Small intestine (tissue), 7 donors: ENCODE data around the gene STARD8. TPM values are rescaled to one million over a fixed set of nuclear protein-coding genes. Genes with fewer than 3 reads are reported as not detected.
"Not testable (repeated sequence)": the region's sequence is repeated elsewhere in the genome, so short reads cannot be mapped to it uniquely, and the experiment has no call there.

Experiments used
- DNase-seq, 2 donors: peaks; one replicate each; pipeline versions ENCODE4 v3.0.0 to v3.0.0-alpha.2; 2013
- FAIRE-seq: peaks from 2 replicates; lab custom pipeline; 2012; peaks lifted over from hg19 to GRCh38; lab: Jason Lieb, UNC
- H3K27ac ChIP-seq, 3 donors: one replicate each; pipeline ENCODE4 v1.5.1; 2013; ENCODE audit warnings: low read length in 2 of 3, mild to moderate bottlenecking in 2 of 3, control low read depth in 1 of 3, inconsistent platforms in 1 of 3, low read depth in 1 of 3, moderate library complexity in 1 of 3
- H3K27me3 ChIP-seq, 3 donors: one replicate each; pipeline ENCODE4 v1.6.1; 2013; ENCODE audit warnings: low read length in 3 of 3, inconsistent platforms in 1 of 3; ENCODE audit not compliant: control insufficient read depth in 3 of 3, insufficient read depth in 3 of 3
- H3K36me3 ChIP-seq, 3 donors: one replicate each; pipeline ENCODE4 v1.6.1; 2013; ENCODE audit warnings: low read length in 3 of 3, inconsistent platforms in 1 of 3, low read depth in 1 of 3, mild to moderate bottlenecking in 1 of 3, moderate library complexity in 1 of 3; ENCODE audit not compliant: control insufficient read depth in 3 of 3, insufficient read depth in 2 of 3
- H3K4me1 ChIP-seq, 3 donors: one replicate each; pipeline ENCODE4 v1.6.1; 2013; ENCODE audit warnings: low read length in 2 of 3, inconsistent platforms in 1 of 3, low read depth in 1 of 3, mild to moderate bottlenecking in 1 of 3, moderate library complexity in 1 of 3; ENCODE audit not compliant: control insufficient read depth in 3 of 3, insufficient read depth in 2 of 3
- H3K4me3 ChIP-seq, 3 donors: one replicate each; pipeline ENCODE4 v1.5.1; 2013; ENCODE audit warnings: low read length in 3 of 3, control low read depth in 1 of 3, inconsistent platforms in 1 of 3, low read depth in 1 of 3, mild to moderate bottlenecking in 1 of 3, moderate library complexity in 1 of 3
- H3K9me3 ChIP-seq, 2 donors: one replicate each; pipeline ENCODE4 v1.6.1; 2013; ENCODE audit warnings: low read depth in 1 of 2, low read length in 1 of 2; ENCODE audit not compliant: control insufficient read depth in 2 of 2, insufficient read depth in 1 of 2
- WGBS, 3 donors: extraction: QIAGEN DNeasy Blood & Tissue Kit; methylation state at CpG; one replicate each; pipeline ENCODE4 v1.1.7; 2013; 5-methylcytosine and 5-hydroxymethylcytosine counted together
- polyA plus RNA-seq, 4 donors: library from polyadenylated mRNA; stranded (reverse) in 3 of 4; unstranded in 1 of 4; fragments of 200-250 nt in 3 of 4; fragments of 120-200 nt in 1 of 4; gene quantifications; one replicate each; pipeline versions ENCODE4 v1.2.1 to v1.2.3, GENCODE V29; 2013
- donor health status: healthy with polysubstance abuse.
- donor health status: control.
- donor health status: control.
- donor health status: Bipolar disorder and iron deficiency.
- donor health status: healthy.

Gene STARD8
- polyA plus RNA-seq, 4 donors = 0.67 to 5.6 (median 1.5) TPM

DNA sequence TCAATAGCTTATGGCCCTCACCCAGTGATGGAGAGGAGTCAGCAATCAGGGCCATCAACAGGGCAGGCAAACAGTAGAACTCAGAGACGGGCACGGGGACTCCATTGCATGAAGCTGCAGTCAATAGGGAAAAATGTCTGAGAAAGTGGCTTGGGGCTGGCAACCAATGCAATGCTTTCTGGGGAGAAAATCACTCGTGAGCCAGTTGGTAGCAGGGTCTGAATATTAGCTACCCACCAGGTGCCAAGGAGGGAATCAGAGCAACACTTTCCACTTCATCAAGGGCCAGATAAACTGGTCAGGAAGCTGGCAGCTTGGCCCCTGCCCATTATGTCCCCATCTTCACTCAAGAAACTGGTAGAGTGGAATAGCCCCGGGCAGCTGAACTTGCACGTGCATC is 80.7 kb downstream of the STARD8 start:
- DNase-seq = no peak
- no peak for FAIRE-seq
- H3K9me3 ChIP-seq = no peaks in the 10 kb centered on the region
- H3K4me1 ChIP-seq = no peaks in the 10 kb centered on the region
- 79 to 90% (median 86%) methylated on average over 5 of the region's 5 CpGs for WGBS, 3 donors
- no peaks in the 10 kb centered on the region for H3K36me3 ChIP-seq
- H3K4me3 ChIP-seq = no peak overlapping the region
- H3K27me3 ChIP-seq = no peaks in the 10 kb centered on the region
- no peak overlapping the region for H3K27ac ChIP-seq

DNA sequence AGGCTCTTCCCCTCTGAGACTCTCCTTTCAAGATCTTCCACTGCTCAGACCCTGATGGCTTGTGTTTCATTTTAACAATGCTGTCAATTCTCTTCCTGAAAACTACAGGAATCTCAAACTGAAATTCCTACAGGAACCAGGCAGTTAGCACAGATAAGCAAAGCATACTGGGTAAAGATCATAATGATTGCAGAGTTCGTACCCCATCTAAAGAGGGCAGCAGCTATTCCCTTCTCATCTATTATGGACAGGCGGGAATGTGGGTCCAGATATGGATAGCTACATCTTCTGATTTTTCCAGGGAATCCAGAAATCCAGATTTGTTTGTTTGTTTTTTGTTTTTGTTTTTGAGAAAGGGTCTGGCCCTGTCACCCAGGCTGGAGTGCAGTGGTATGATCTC is 83.8 kb downstream of the STARD8 start:
- DNase-seq (no peak), FAIRE-seq (no peak)
- Histone ChIP-seq H3K4me1 (no peaks in the 10 kb centered on the region), H3K27me3 (no peaks in the 10 kb centered on the region), H3K4me3 (no peak overlapping the region), H3K36me3 (no peaks in the 10 kb centered on the region), H3K27ac (no peak overlapping the region), H3K9me3 (no peaks in the 10 kb centered on the region)
- WGBS, 3 donors = 26 to 60% (median 38%) methylated on average over 2 of the region's 2 CpGs

DNA sequence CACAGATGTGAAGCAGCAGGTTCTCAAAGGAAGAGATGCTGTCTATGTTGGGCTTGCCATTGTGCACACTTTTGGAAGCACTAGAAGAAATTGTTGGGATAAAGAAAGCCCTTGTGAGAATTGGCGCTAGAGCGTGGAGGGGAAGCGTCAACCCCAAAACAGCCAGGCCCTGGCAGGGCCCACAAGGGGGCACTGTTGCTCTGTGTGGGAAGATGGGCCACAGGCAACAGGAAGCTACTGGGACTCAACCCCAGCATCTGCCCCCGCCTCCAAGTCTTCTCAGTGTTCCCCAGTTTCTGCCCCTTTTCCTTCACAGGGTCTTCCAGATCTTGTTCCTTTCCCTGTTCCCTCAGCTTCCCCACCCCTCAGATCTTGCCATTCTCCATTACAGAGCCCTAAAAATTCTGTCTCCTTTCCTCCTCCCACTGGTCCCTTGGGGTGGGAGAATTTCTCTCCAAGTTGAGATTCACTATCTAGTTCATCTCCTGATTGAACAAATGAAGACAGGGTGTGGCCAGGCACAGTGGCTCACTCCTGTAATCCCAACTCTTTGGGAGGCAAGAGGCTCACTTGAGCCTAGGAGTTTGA is 85.5 kb downstream of the STARD8 start:
- Histone ChIP-seq H3K4me1 (no peaks in the 10 kb centered on the region), H3K4me3 (no peak overlapping the region), H3K27ac (no peak overlapping the region), H3K9me3 (no peaks in the 10 kb centered on the region), H3K27me3 (no peaks in the 10 kb centered on the region), H3K36me3 (no peaks in the 10 kb centered on the region)
- FAIRE-seq (no peak), DNase-seq (peak; percentile 45 to 52)
- WGBS, 3 donors = 6 to 22% (median 8%) methylated on average over 3 to 4 of the region's 4 CpGs

DNA sequence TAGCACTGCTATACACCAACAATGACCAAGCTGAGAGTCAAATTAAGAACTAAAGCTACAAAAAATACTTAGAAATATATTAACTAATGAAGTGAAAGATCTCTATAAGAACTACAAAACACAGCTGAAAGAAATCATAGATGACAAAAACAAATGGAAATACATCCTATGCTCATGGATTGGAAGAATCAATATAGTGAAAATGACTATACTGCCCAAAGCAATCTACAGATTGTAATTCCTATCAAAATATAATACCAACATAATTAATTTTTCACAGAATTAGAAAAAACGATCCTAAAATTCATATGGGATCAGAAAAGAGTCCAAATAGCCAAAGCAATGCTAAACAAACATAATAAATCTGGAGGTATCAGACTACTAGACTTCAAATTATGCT is 87.8 kb downstream of the STARD8 start:
- 11 to 49% (median 17%) methylated on average over 1 of the region's 1 CpG for WGBS, 3 donors
- no peak for FAIRE-seq
- no peaks in the 10 kb centered on the region for H3K4me1 ChIP-seq
- no peaks in the 10 kb centered on the region for H3K9me3 ChIP-seq
- H3K4me3 ChIP-seq = no peak overlapping the region
- DNase-seq = no peak
- no peaks in the 10 kb centered on the region for H3K36me3 ChIP-seq
- H3K27ac ChIP-seq = no peak overlapping the region
- no peaks in the 10 kb centered on the region for H3K27me3 ChIP-seq

DNA sequence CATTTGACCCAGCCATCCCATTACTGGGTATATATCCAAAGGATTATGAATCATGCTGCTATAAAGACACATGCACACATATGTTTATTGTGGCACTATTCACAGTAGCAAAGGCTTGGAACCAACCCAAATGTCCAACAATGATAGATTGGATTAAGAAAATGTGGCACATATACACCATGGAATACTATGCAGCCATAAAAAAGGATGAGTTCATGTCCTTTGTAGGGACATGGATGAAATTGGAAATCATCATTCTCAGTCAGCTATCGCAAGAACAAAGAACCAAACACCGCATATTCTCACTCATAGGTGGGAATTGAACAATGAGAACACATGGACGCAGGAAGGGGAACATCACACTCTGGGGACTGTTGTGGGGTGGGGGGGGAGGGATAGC is 94.4 kb downstream of the STARD8 start:
- not testable (repeated sequence) for H3K36me3 ChIP-seq, FAIRE-seq, H3K27me3 ChIP-seq, H3K4me3 ChIP-seq, H3K9me3 ChIP-seq, H3K4me1 ChIP-seq, DNase-seq, H3K27ac ChIP-seq
- 85 to 91% (median 89%) methylated on average over 3 of the region's 3 CpGs for WGBS, 3 donors

DNA sequence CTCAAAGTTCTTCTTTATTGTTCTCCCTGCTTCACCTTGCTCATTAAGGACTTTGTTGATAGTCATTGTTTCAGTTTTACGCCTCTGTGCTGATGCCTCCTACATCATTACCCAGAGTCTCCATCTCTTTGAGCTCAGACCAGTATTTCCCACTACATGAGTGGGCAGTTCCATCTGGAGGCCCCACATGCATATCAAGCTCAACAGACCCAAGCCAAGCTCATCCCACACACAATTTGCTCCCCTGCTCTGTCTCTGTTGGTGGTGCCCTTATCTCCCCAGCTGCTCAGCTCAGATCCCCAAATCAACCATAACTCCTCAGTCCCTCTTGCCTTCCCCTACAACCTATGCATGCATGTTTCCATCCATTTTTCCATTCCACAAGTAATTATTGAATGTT is 96.3 kb downstream of the STARD8 start:
- Histone ChIP-seq H3K27ac (no peak overlapping the region), H3K4me1 (no peaks in the 10 kb centered on the region), H3K27me3 (no peaks in the 10 kb centered on the region), H3K36me3 (no peaks in the 10 kb centered on the region), H3K9me3 (no peaks in the 10 kb centered on the region), H3K4me3 (no peak overlapping the region)
- WGBS, 3 donors = 72 to 97% (median 93%) methylated on average over 1 of the region's 1 CpG
- no peak for FAIRE-seq
- DNase-seq = no peak

DNA sequence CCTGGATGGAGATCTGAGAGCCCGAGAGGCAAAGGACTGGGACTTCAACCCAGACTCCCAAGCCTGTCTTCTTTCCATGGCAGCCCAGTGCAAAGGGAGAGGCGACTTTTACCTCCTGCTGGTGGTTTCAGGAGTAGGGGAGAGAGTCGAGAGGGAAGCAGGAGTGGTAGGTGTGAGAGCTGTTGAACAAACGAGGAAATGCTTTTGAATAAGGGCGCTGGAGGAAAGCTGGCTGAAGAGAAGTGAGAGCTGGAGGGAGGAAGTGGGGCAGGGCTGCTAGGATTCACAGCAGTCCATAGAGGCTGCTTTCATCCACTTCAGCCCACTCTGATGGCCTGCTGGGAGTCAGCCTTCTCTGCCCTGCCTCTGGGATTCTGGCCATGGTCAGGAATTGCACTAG is 99.5 kb downstream of the STARD8 start:
- Histone ChIP-seq H3K4me3 (no peak overlapping the region), H3K9me3 (no peaks in the 10 kb centered on the region), H3K27ac (no peak overlapping the region), H3K27me3 (no peaks in the 10 kb centered on the region), H3K36me3 (no peaks in the 10 kb centered on the region), H3K4me1 (no peaks in the 10 kb centered on the region)
- no peak for DNase-seq
- WGBS, 3 donors = 34 to 54% (median 41%) methylated on average over 5 of the region's 5 CpGs
- FAIRE-seq = no peak

DNA sequence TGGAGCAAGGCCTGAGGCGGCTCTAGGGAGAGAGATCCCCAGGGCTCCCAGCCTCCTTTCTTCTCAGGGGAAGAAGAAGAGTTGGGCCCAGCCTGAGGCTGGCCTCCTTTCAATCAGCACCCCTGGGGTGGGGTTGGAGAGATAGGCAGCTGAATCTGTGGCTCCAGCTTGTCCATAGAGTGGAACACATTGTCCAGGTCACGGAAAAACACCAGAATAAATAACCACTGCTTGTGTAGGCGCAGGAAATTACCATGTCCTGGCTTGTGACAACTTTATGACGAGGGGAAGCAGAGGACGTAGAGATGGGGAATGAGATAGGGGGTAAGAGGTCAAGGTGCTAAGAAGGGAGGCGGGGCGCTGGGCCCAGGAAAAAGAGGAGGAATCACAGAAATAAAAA is 100.6 kb downstream of the STARD8 start:
- Histone ChIP-seq H3K9me3 (no peaks in the 10 kb centered on the region), H3K27ac (no peak overlapping the region), H3K4me1 (no peaks in the 10 kb centered on the region), H3K36me3 (no peaks in the 10 kb centered on the region), H3K4me3 (no peak overlapping the region), H3K27me3 (no peaks in the 10 kb centered on the region)
- 78 to 86% (median 85%) methylated on average over 7 of the region's 7 CpGs for WGBS, 3 donors
- DNase-seq = no peak
- no peak for FAIRE-seq

DNA sequence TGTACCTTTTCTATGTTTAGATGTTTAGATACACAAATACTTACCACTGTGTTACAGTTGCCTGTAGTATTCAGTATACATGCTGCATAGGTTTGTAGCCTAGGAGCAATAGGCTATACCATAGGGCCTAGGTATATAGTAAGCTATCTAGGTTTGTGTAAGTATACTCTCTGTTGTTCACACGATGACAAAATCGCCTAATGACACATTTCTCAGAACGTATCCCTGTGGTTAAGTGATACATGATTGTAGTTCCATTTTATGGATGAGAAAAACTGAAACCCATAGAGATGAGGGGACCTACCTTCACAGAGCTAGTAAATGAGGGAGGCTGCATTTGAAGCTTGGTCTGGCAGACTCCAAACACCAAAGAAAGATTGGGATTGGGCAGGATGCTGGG is 102.0 kb downstream of the STARD8 start:
- H3K4me1 ChIP-seq = no peaks in the 10 kb centered on the region
- WGBS, 3 donors = 49 to 96% (median 84%) methylated on average over 3 of the region's 3 CpGs
- H3K27ac ChIP-seq = no peak overlapping the region
- H3K4me3 ChIP-seq = no peak overlapping the region
- DNase-seq (no peak), FAIRE-seq (no peak)
- H3K36me3 ChIP-seq = no peaks in the 10 kb centered on the region
- no peaks in the 10 kb centered on the region for H3K27me3 ChIP-seq
- H3K9me3 ChIP-seq = no peaks in the 10 kb centered on the region
